Measurements from ENCODE around the gene ANXA11.

GRCh38 chr10:80140251-80140650, 65.1 kb downstream of the ANXA11 start:
- TF ChIP-seq CTCF (IDR thresholded peaks at IDR 0.05; ENCODE audit: insufficient read depth, low read depth, low read length) (no peak), EZH2 (IDR thresholded peaks at IDR 0.05; ENCODE audit: insufficient read depth, low read length) (no peak)

All from astrocyte (in vitro differentiated cells and primary cell).